Stimulated activated CD8-positive, alpha-beta memory T cell treated with anti-CD3 and anti-CD28 coated beads, Interleukin-2, amount 100 ng/mL, for 48 hours (primary cell): ENCODE results near the gene GPS2.

Experiments
- DNase-seq, 2 donors: peaks; one replicate each; pipeline ENCODE4 v3.0.0-alpha.2; 2020; ENCODE audit warnings: low read depth in 2 of 2

GPS2 gene

DNA sequence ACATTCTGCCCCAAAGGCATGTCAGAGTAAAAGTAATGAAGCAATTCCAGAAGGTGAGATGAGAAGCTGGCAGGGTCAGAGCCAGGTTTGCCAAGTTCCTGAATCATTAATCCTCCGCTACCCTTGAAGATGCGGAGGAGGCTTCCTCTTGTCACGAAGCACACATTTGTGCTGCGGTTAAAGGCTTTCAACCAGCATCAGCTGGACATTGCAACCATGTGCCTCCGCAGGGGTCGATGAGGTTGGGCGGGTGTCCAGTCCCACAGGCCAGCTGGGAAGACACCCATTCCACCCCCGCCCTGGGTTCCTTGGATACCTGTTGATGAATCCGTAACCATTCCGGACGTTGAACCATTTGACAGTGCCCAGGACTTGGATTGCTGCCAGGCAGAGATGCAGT, 22.0 kb downstream of the GPS2 start:
- DNase-seq, result no peak

DNA sequence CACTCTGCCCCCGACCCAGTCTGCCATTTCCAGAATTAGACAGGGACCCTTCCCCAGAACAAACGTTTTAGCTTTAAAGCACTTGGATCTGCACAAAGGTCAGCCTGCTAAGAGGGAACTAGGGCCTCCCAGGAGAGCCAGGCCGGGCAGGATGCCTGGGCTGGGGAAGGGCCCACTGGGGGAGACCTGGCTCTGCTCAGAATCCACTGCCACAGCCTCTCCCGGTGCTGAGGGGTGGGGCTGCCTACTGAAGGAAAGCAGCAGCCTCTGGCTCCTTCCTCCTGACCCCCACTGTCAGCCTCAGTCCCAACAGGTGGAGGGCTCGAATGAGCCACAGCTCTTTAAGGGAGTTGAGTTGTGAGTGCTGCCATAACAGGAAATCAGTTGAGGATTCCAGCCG, 22.4 kb downstream of the GPS2 start:
- DNase-seq, result no peak

DNA sequence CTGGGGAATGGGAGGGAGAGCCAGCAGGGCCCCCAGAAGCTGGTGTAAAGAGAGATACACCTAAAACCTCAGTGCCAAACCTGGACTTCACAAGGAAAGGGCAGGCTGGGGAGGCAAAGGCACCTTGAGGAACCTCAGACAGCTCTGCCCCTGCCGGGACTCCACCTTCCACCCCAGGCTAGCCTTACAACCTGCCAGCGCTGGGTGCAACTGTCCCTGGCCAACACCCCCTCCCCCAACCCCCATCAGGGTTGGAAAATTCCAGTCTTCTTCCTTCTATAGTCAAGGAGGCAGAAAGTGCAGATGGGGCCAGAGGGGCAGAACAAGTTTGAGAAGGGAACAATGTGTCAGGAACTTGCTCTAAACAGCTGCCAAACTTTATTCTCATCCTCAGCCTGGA, 23.0 kb downstream of the GPS2 start:
- no peak for DNase-seq

DNA sequence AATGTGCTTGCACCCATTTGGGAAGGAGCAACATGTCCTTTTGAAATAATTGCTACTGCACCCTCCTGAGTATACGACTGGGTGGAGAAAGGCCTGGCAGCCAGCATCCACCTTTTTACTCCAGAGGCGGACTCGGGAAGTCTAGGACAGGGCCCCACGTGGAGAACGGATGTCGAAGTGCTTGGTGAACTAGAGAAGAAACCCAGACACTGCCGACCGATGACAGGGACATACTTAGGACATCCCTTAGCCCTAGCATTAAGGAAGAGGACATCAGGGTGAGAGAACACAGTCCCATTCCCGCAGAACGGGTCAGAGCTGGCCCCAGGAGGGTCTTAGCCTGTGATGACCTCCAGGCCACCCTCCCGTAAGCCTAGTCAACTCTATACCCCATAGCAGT, 24.5 kb downstream of the GPS2 start:
- no peak for DNase-seq

DNA sequence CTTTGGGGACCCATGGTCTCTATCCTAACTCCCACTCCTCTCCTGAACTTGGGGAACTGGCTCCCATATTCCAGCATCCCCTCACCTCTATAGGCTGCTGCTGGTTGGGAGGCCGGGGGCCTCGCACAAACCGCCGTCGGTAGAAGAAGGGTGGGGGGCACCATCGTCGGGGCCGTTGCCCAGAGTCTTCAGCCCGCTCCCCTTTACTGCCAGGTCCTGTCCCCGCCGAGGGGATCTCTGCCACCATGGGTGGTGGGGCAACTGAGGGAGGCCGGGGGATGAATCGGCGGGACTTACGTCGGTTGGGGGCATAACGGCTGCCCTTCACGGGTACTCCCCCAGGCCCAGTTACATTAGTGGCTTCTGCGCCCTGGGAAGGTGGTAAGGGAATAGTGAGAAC, 25.0 kb downstream of the GPS2 start:
- DNase-seq, result no peak

DNA sequence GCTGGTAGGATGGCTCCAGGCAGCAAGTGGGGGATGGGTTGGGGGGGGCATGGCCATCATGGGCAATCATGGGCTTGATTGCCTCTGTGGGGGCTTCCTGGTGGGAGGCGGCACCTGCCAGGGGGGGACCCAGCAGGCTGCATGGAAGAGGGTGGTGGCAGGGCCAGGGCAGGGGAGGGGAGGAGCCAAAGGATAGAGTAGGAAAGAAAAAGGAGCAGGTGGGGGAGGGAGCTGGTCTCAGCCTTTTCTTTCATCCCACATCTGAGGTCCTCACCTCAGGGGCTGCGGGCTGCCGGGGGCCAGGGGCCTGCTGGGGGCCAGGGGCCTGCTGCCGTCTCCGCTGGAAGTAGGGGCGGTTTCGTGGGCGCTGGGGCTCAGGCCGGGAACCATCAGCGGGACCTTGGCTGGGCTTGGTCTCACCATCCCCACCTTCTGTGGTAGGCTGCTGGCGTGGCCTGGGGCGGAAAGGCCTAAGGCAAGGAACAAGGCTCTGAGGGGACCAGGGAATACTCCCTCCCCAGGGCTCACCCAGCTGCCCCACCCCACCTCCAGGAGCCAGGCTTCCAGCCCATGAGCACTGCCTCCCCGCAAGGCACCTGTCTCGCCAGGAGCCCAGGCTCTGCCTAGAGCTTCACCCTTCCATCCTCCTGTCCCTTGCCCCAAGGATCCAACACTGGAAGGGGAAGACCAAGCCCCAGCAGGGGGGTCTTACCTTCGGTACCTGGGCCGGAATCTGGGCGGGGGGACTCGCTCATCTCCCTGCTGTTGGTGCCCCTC, 25.7 kb downstream of the GPS2 start:
- no peak for DNase-seq

DNA sequence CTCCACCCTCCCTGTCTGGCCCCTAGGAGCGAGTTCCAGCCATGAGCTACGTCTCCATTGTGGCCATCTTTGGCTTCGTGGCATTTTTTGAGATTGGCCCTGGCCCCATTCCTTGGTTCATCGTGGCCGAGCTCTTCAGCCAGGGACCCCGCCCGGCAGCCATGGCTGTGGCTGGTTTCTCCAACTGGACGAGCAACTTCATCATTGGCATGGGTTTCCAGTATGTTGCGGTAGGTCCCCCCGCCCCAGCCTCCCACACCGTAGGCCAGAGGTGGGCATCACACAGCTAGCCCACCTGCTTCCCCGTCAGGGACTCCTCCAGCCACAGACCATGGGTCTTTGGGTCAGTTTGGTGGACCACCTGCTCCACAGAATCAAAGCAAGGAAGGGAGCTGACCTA, 29.5 kb downstream of the GPS2 start:
- no peak for DNase-seq

DNA sequence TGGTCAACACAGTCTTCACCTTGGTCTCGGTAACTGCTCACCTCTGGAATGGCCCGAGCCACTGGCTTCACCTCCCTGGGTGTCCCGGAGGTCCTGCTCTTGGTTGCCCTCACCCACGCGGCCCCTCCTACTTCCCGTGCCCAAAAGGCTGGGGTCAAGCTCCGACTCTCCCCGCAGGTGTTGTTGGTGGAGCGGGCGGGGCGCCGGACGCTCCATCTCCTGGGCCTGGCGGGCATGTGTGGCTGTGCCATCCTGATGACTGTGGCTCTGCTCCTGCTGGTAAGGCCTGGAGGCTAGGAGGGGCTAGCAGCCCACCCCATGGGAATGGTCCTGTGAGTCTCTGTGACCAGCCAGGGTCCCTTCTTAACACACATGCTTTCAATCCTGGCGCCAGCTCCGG, 30.2 kb downstream of the GPS2 start:
- DNase-seq, result no peak

DNA sequence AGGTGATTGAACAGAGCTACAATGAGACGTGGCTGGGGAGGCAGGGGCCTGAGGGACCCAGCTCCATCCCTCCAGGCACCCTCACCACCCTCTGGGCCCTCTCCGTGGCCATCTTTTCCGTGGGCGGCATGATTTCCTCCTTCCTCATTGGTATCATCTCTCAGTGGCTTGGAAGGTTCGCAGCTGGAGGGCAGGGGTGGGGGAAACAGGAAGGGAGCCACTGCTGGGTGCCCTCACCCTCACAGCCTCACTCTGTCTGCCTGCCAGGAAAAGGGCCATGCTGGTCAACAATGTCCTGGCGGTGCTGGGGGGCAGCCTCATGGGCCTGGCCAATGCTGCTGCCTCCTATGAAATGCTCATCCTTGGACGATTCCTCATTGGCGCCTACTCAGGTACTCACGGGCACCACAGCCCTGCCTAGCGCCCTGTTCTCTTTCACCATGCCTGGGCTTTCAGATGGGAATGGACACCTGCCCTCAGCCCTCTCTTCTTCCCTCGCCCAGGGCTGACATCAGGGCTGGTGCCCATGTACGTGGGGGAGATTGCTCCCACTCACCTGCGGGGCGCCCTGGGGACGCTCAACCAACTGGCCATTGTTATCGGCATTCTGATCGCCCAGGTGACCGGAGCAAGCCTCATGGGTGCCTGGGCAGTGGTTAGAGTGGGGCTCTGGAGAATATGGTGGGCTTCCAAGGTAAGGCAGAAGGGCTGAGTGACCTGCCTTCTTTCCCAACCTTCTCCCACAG, 31.5 kb downstream of the GPS2 start:
- no peak for DNase-seq

DNA sequence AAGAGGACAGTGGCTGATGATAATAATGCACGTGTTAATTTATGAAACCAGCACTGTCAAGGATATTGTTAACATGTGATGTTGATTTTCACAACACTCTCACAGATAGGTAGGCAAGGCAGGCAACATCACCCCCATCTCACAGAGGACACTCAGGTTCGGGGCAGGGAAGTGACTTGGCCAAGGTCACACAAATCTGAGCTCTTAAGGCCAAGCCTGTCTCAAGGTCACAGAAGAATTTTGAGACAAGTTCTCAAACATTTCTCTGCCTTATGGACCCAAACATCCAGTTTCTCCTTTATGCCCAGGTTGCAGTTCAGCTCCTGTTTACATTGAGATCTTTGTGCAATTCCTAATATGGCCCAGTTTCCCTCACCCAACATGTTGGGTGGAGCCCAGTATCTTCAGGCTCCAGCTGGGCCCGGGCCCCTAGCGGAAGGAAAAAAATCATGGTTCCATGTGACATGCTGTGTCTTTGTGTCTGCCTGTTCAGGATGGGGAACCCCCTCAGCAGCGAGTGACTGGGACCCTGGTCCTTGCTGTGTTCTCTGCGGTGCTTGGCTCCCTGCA, 32.3 kb downstream of the GPS2 start:
- no peak for DNase-seq

DNA sequence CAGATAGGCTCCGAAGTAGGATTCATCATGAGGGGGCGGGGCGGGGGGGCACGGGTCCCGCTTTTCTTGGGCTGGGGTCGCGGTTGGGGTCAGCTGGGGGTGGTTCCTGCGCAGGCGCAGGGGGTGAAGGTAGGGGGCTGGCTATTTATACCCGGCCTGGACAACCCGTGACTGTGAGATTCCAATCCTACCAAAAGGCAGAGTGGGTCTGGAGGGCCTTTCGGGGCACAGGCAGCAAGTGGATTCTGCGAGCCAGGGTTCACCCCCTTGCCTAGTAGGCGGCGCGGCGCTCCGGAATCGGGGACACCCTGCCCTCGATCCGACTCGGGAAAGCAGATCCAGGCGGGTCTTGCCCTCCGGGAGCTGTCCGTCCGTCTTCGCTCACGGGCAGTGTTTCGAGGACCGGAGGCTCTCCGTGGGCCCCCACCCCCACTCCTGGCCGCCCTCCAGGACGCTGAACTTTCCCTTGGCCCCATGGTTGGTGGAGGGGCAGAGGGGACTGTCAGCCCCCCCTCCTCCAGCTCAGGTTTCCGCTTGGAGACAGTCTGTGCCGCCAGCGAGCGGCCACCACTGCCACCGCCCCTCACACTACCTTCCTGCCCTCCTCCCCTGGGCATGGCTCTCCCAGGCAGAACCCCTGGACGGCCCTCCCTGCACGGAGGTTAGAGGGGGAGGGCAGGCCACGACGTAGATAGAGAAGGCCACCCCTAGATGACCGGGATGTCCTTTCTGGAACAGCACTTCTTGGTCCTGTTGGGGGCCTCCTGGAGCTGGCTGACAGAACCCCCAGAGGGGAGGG, 33.0 kb downstream of the GPS2 start:
- DNase-seq, result no peak

DNA sequence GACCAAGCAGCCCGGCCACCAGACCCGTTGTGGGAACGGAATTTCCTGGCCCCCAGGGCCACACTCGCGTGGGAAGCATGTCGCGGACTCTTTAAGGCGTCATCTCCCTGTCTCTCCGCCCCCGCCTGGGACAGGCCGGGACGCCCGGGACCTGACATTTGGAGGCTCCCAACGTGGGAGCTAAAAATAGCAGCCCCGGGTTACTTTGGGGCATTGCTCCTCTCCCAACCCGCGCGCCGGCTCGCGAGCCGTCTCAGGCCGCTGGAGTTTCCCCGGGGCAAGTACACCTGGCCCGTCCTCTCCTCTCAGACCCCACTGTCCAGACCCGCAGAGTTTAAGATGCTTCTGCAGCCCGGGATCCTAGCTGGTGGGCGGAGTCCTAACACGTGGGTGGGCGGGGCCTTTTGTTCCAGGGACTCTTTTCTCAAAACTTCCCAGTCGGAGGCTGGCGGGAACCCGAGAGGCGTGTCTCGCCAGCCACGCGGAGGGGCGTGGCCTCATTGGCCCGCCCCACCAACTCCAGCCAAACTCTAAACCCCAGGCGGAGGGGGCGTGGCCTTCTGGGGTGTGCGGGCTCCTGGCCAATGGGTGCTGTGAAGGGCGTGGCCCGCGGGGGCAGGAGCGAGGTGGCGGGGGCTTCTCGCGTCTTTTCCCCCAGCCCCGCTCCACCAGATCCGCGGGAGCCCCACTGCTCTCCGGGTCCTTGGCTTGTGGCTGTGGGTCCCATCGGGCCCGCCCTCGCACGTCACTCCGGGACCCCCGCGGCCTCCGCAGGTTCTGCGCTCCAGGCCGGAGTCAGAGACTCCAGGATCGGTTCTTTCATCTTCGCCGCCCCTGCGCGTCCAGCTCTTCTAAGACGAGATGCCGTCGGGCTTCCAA, 33.8 kb downstream of the GPS2 start, which contains the start of gene SLC2A4:
Gene SLC2A4, plus strand, starts transcription at position 645 of the 879 bp plus-strand sequence. Its CDS starts 217 bp downstream, at position 862.
- DNase-seq, result peak; percentile 88 to 92

DNA sequence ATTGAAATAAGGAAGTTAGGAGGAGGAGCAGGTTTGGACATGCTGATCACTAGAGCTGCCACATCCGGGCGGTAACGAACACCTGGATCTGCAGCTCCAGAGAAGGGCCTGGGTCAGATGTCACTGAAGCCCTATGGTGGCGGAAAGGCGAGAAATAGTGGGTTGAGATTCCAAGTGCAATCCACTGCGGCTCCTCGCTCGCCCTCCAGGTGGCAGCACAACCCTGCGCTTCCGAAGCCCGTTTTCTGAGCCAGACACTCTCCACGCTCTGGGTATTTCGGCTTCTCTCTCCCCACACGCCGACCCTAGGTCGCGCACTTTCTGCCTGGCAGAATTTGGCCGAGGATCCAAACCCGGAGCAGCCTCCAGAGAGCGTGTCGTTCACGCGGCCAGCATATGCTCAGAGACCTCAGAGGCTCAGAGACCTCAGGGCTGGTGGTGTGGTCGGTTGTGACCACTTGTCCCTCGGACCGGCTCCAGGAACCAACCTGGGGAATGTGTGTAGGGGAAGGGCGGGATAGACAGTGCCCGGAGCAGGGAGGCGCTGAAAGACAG, 34.6 kb downstream of the GPS2 start:
- DNase-seq, result peak; percentile 67 to 78

DNA sequence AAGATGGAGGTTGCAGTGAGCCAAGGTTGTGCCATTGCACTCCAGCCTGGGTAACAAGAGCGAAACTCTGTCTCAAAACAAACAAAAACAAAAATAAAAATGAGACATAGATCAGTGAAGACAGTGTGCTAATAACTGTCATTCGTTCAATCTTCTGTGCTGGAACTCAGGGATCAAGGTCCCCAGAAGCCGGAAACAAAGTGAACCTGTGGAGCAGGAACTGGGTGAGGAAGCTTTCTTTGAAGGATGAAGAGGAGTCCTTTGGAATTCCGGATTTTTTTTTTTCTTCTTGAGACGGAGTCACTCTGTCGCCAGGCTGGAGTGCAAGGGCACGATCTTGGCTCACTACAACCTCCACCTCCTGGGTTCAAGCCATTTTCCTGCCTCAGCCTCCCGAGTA, 35.7 kb downstream of the GPS2 start:
- no peak for DNase-seq

DNA sequence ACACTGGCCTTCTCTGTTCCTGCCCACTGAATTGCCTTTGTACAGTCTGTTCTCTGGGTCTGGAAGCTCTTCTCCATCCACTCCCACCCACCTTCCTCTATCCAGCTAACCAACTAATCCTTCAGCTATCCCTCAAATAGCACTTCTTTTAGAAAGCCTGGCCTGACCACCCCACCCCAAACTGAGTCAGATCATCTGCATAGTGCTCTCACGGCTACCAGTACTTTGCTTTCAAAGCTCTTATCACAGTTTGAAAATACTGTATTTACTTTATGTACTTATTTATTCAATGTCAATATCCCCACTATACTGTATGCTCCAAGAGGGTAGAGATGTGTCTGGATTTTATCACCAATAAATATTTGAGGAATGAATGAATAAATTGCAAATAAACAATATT, 48.4 kb downstream of the GPS2 start:
- no peak for DNase-seq

DNA sequence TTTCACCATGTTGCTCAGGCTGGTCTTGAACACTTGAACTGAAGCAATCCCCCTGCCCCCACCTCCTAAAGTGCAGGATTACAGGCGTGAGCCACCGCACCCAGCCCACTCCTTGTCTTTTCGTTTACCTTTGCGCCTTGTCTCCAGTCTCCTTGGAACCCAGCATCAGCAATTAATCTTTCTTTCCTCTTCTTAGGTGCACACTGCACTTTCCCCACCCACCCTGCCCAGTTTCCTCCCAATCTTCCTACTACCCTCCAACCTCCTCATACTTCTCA, 51.4 kb downstream of the GPS2 start:
- no peak for DNase-seq

DNA sequence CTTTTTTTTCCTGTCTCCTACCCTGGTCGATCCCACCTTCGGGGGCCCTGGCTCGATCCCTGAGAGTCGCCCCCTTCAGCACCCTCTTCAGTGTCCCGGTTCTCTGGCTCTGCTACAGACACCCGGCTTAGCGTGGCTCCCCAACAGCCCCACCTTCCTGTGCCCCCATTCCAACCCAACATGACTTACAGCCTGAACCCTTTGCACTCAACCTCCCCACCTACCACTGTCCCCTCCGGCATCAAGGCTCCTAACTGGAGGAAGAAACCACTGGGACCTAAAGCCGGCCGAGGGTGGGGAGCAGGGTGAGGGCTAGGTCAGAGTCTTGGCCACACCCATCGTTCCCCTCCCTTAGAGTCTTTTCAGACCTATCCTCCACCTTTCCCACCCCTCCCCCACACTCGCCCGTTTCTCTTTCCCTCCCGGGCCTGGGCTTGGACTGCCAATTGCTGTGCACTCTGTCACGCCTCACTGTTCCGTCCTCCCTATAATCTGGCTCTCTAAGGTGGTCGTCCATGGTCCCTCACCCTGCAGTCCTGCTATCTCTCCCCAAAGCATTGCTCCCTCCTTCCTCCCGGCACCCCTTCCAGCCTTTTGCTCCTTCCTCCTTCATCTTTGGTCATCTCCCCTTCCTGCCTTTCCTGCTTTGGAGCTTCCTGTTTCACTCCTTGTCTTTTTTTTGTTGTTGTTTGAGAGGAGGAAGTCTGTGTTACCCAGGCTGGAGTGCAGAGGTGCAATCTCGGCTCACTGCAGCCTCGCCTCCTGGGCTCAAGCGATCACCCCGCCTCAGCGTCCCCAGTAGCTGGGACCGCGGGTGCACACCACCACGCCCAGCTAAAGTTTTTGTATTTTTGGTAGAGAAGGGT, 52.0 kb downstream of the GPS2 start:
- no peak for DNase-seq
